K562 (cell line): ENCODE results near the gene PRAC2. TPM values are rescaled to one million over a fixed set of nuclear protein-coding genes. Genes with fewer than 3 reads are reported as not detected.
A peak's percentile ranks its signal among the peaks of the same experiment; 100 is the strongest.

ENCODE experiments used
- ATAC-seq: fragments of 200-7000 bp; cut with Tn5 transposase; 3 replicates; pipeline ENCODE4 v1.9.1; 2020; ENCODE audit warnings: moderate library complexity
- BruUV-seq: library from RNA; stranded (reverse); fragments of 400-500 nt; replicated peaks from 2 replicates; lab custom pipeline; 2021; lab: Mats Ljungman, UMichigan
- CTCF ChIA-PET: fragments of 300-600 bp; formaldehyde crosslinking; extraction: SDS; loops from one replicate; lab custom pipeline; 2021; ENCODE audit warnings: low intra/inter-chr PET ratio; lab: Yijun Ruan, JAX
- POLR2A ChIA-PET: fragments of 300-600, 350-650 bp; sonication (Branson Sonifier 250); formaldehyde crosslinking; extraction: SDS; loops from one replicate; lab custom pipeline; 2021; ENCODE audit warnings: antibody characterized with exemption, inconsistent platforms; lab: Yijun Ruan, JAX
- DNase-seq, 4 experiments: peaks; one replicate each; pipeline versions ENCODE4 v3.0.0 to v3.0.0-alpha.2; 2011 to 2018; ENCODE audit warnings: low spot score in 3 of 4, mixed read lengths in 3 of 4; ENCODE audit errors: extremely low read depth in 1 of 4
- FAIRE-seq: peaks from 2 replicates; lab custom pipeline; 2011; peaks lifted over from hg19 to GRCh38; lab: Jason Lieb, UNC
- H2AFZ ChIP-seq: 2 replicates; pipeline ENCODE4 v1.6.0; 2011; ENCODE audit warnings: low read depth, low read length, control low read depth, inconsistent platforms
- H3K27ac ChIP-seq: fragments of 200-600 bp; 3 replicates; pipeline ENCODE4 v1.8.0; 2011; ENCODE audit warnings: low read depth, mild to moderate bottlenecking, control low read depth, inconsistent platforms, low read length, moderate library complexity, mixed read lengths; ENCODE audit errors: extremely low read depth
- H3K27me3 ChIP-seq, 2 experiments: fragments of 300-600 bp in 1 of 2; 2 replicates in 1 of 2; 3 replicates in 1 of 2; pipeline versions ENCODE4 v1.6.0 to v1.8.0; 2011; ENCODE audit warnings: inconsistent platforms in 2 of 2, low read length in 2 of 2, mild to moderate bottlenecking in 1 of 2, mixed read lengths in 1 of 2, moderate library complexity in 1 of 2; ENCODE audit not compliant: control insufficient read depth in 2 of 2, insufficient read depth in 2 of 2
- H3K36me3 ChIP-seq: fragments of 300-600 bp; 3 replicates; pipeline ENCODE4 v1.8.0; 2011; ENCODE audit warnings: mild to moderate bottlenecking, low read length, inconsistent platforms; ENCODE audit not compliant: control insufficient read depth, insufficient read depth
- H3K4me1 ChIP-seq, 2 experiments: fragments of 200-600 bp in 1 of 2; replicated peaks in 1 of 2; 2 replicates in 1 of 2; 3 replicates in 1 of 2; pipeline versions ENCODE4 v1.5.1 to v1.8.0; 2011; ENCODE audit warnings: inconsistent platforms in 2 of 2, low read length in 2 of 2, mild to moderate bottlenecking in 1 of 2, mixed read lengths in 1 of 2, moderate library complexity in 1 of 2; ENCODE audit not compliant: control insufficient read depth in 2 of 2, insufficient read depth in 2 of 2
- H3K4me2 ChIP-seq: 2 replicates; pipeline ENCODE4 v1.6.1; 2011; ENCODE audit warnings: low read length, control low read depth, inconsistent platforms, mixed read lengths; ENCODE audit not compliant: insufficient read depth
- H3K4me3 ChIP-seq: fragments of 200-600 bp; sonication (generic), shearing (Covaris generic); 2 replicates; pipeline ENCODE4 v1.5.1; 2016; ENCODE audit warnings: control low read depth, inconsistent platforms
- H3K79me2 ChIP-seq: fragments of 200-600 bp; 3 replicates; pipeline ENCODE4 v1.8.0; 2011; ENCODE audit warnings: low read length, inconsistent platforms; ENCODE audit not compliant: control insufficient read depth, insufficient read depth
- H3K9ac ChIP-seq, 2 experiments: 2 replicates each; pipeline versions ENCODE4 v1.6.0 to v1.6.1; 2011; ENCODE audit warnings: low read depth in 2 of 2, low read length in 2 of 2, control low read depth in 1 of 2, inconsistent platforms in 1 of 2, mild to moderate bottlenecking in 1 of 2, mixed read lengths in 1 of 2; ENCODE audit not compliant: insufficient read depth in 1 of 2
- H3K9me1 ChIP-seq: one replicate; pipeline ENCODE4 v1.6.0; 2011; ENCODE audit warnings: inconsistent platforms, mild to moderate bottlenecking, low read length, moderate library complexity; ENCODE audit not compliant: control insufficient read depth, insufficient read depth
- H3K9me3 ChIP-seq: replicated peaks from 2 replicates; pipeline ENCODE4 v1.5.1; 2011; ENCODE audit warnings: low read depth, low read length, inconsistent platforms; ENCODE audit not compliant: control insufficient read depth, insufficient read depth
- H4K20me1 ChIP-seq: replicated peaks from 2 replicates; pipeline ENCODE4 v1.6.1; 2011; ENCODE audit warnings: low read length, inconsistent platforms, mixed read lengths; ENCODE audit not compliant: control insufficient read depth, insufficient read depth
- ETV1 ChIP-seq: fragments of 450-650 bp; conservative IDR thresholded peaks from 2 replicates; pipeline ENCODE4 v1.6.1; 2016; ENCODE audit warnings: missing genetic modification characterization, control low read depth, low read depth, missing compliant biosample characterization
- MBD2 ChIP-seq: sonication (generic); IDR thresholded peaks from 2 replicates; pipeline ENCODE4 v1.6.1; 2016; ENCODE audit warnings: low read depth, borderline replicate concordance
- NFXL1 ChIP-seq: fragments of 450-650 bp; formaldehyde crosslinking; IDR thresholded peaks from 2 replicates; pipeline ENCODE4 v1.4.0; 2021; ENCODE audit warnings: mild to moderate bottlenecking
- PHB2 ChIP-seq: fragments of 450-650 bp; IDR thresholded peaks from 2 replicates; pipeline ENCODE4 v1.6.1; 2017; ENCODE audit warnings: low read depth
- POLR2G ChIP-seq: fragments of 200-400 bp; formaldehyde crosslinking; IDR thresholded peaks from 2 replicates; pipeline ENCODE4 v1.6.1; 2017; ENCODE audit warnings: low read depth, mild to moderate bottlenecking, antibody characterized with exemption, low read length, moderate library complexity
- ZNF551 ChIP-seq: fragments of 250-450 bp; sonication (Bioruptor Pico); IDR thresholded peaks from 2 replicates; pipeline ENCODE4 v1.5.0; 2021; ENCODE audit warnings: mild to moderate bottlenecking, moderate library complexity
- ZZZ3 ChIP-seq: fragments of 450-650 bp; IDR thresholded peaks from 2 replicates; pipeline ENCODE4 v1.6.1; 2016; ENCODE audit warnings: antibody characterized with exemption, mild to moderate bottlenecking, moderate library complexity
- WGBS: fragments of 100-300 bp; shearing (Covaris generic); methylation state at CpG from one replicate; pipeline ENCODE4 v1.1.6; 2016; ENCODE audit warnings: low coverage, mixed read lengths; ENCODE audit not compliant: insufficient coverage; ENCODE audit errors: missing lambda C conversion rate; 5-methylcytosine and 5-hydroxymethylcytosine counted together
- in situ Hi-C: fragments of 300-500 bp; cut with MboI; formaldehyde crosslinking; loops from 4 replicates; pipeline ENCODE4 v1.15.0; 2018; ENCODE audit warnings: inconsistent platforms, mixed read lengths
- intact Hi-C: fragments of 100-400 bp; cut with micrococcal nuclease; formaldehyde crosslinking; loops from 2 replicates; pipeline ENCODE4 v1.14.2; 2022
- microRNA counts: library from miRNA; unstranded; fragments of <30 nt; microRNA quantifications from one replicate; lab custom pipeline; 2016
- microRNA-seq: library from miRNA; unstranded; fragments of <30 nt; microRNA quantifications from one replicate; pipeline ENCODE4, GENCODE V29; 2018; ENCODE audit warnings: borderline microRNAs expressed
- polyA plus RNA-seq, 8 experiments: library from polyadenylated mRNA; depleted of rRNA in 4 of 8; stranded (reverse) in 5 of 8; unstranded in 3 of 8; fragments of >200 nt; fragmentation: Nextera tagmentation in 2 of 8; fragmentation: Illumina TruSeq in 1 of 8; extraction: Ambion mirVana in 2 of 8; extraction: Trizol in 1 of 8; gene quantifications; 2 replicates each; pipeline versions ENCODE4 v1.2.1 to v1.2.3, GENCODE V29; 2011 to 2014; ENCODE audit warnings: inconsistent platforms in 1 of 8, missing spikeins in 1 of 8
- small RNA-seq: library from RNA; depleted of rRNA; stranded (forward); fragments of <200 nt; gene quantifications from one replicate; pipeline ENCODE3, GENCODE V24; 2014
- total RNA-seq, 7 experiments: library from RNA; depleted of rRNA in 6 of 7; stranded (reverse); fragments of >200 nt in 6 of 7; fragmentation: Illumina TruSeq in 2 of 7; extraction: Trizol in 2 of 7; gene quantifications; 2 replicates each; pipeline versions ENCODE4 v1.2.1 to v1.2.3, GENCODE V29; 2011 to 2021; ENCODE audit warnings: low replicate concordance in 1 of 7
- TF ChIP-seq, protein P1 (sequence below): fragments of 250-450 bp; sonication (Bioruptor Pico); IDR thresholded peaks from 2 replicates; pipeline ENCODE4 v1.4.0; 2020; ENCODE audit warnings: mild to moderate bottlenecking

The PRAC2 gene
- total and polyA plus RNA-seq, 9 of the 15 experiments (the other 6 are each of a cell fraction or from before 2014, with no cell fraction given): not detected

DNA sequence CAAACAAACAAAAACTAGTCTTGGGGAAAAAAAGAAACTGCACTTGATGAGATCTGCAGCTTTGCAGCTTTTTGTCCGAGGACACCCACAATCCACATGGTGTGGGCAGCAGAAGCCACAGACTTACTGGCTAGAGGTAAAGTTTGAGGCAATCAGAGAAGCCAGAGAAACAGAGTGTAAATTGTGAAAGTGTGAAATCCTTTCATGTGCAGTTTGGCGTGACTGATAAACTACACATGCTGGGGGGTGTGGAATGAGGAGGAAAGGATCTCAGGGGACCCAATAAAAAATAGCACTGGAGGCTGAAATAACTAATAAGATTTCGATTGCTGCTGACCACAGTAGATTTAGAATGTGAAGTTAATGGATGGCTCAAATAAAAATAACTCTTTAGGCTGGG lies 48.0 kb downstream of the PRAC2 start (continued):
- TF ChIP-seq ZZZ3: no peak
- TF ChIP-seq ZNF551 (CRISPR knock-in tag): no peak
- TF ChIP-seq, protein P1, sequence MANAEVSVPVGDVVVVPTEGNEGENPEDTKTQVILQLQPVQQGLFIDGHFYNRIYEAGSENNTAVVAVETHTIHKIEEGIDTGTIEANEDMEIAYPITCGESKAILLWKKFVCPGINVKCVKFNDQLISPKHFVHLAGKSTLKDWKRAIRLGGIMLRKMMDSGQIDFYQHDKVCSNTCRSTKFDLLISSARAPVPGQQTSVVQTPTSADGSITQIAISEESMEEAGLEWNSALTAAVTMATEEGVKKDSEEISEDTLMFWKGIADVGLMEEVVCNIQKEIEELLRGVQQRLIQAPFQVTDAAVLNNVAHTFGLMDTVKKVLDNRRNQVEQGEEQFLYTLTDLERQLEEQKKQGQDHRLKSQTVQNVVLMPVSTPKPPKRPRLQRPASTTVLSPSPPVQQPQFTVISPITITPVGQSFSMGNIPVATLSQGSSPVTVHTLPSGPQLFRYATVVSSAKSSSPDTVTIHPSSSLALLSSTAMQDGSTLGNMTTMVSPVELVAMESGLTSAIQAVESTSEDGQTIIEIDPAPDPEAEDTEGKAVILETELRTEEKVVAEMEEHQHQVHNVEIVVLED (CRISPR knock-in tag): no peak

DNA sequence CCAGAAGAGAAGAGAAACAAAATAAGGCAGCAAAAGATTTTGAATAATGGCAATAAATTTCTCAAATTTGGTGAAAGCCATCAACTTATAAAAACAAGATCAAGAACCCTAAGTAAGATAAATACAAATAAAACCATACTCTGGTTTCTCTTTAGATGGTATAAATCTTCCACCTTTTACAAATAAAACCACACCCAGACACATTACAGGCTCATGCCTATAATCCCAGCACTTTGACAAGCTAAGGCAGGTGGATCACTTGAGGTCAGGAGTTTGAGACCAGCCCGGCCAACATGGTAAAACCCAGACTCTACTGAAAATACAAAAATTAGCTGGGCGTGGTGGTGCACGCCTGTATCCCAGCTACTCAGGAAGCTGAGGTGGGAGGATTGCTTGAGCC lies 50.3 kb downstream of the PRAC2 start:
- WGBS: 0% methylated on average over 3 of the region's 3 CpGs
- BruUV-seq: no TSS peak

More for the DNA sequence above, 50.3 kb downstream of the PRAC2 start:
- FAIRE-seq: no peak
- no peak for ATAC-seq
- H3K79me2 ChIP-seq: no peaks in the 10 kb centered on the region
- no peaks in the 10 kb centered on the region for H3K36me3 ChIP-seq
- no peak overlapping the region for H3K4me3 ChIP-seq
- H4K20me1 ChIP-seq: no peaks in the 10 kb centered on the region
- TF ChIP-seq ETV1 (no peak), POLR2G (no peak), MBD2 (no peak), NFXL1 (CRISPR knock-in tag) (no peak), PHB2 (no peak)
- TF ChIP-seq, all 486 proteins: peak for 0
- no peaks in the 10 kb centered on the region; a peak in 1 of 5 replicates for H3K4me1 ChIP-seq
- H3K9me3 ChIP-seq: no peaks in the 10 kb centered on the region
- DNase-seq: no peak
- POLR2A ChIA-PET: no interaction called here
- no peak overlapping the region for H2AFZ ChIP-seq
- CTCF ChIA-PET: no interaction called here
- in situ Hi-C loops (no loop called here), intact Hi-C loops (no loop called here)
- no peaks in the 10 kb centered on the region for H3K9me1 ChIP-seq
- no peak overlapping the region for H3K27ac ChIP-seq
- peaks cover 3 to 13% of the 10 kb centered on the region in 2 experiments; a peak in 3 of 5 replicates for H3K27me3 ChIP-seq
- H3K4me2 ChIP-seq: no peak overlapping the region
- H3K9ac ChIP-seq: no peak overlapping the region

MicroRNA genes within 50 kb of the gene (microRNA counts, 767-probe panel; counts per million panel counts)
- microRNA hsa-miR-3185 (lab: Ali Mortazavi, UCI): 1,983 counts per million, percentile 51 among the panel's probes with 10 or more counts

Small RNA genes lying within 50 kb of the gene (microRNA-seq; reads per million reads assigned to microRNA genes)
- not detected for gene MIR3185

Small RNA genes lying within 50 kb of the gene (small RNA-seq; reads per million reads assigned to genes)
- gene AC091179.2 (not detected), gene COX6B1P2 (not detected), gene MIR3185 (not detected), gene RF02132 (not detected), gene RF02133 (not detected), gene RN7SL125P (not detected)

Other genes starting within 250 kb of the PRAC2 start
Only the 7 nearest of the 17 such genes appear.
- 8.3 and 11.0 TPM in 2 replicates for gene HOXB7, start 112.2 kb upstream of the PRAC2 start, total RNA-seq (2014; rRNA removed)
- 13.5 and 14.7 TPM in 2 replicates for gene HOXB7, start 112.2 kb upstream of the PRAC2 start, total RNA-seq (2014; rRNA removed; fragmentation: Illumina TruSeq; extraction: Trizol)
- gene HOXB7, start 112.2 kb upstream of the PRAC2 start, total RNA-seq (2015; rRNA removed; fragmentation: Illumina TruSeq; extraction: Trizol): 14.8 and 16.7 TPM in 2 replicates
- 8.2 and 10.8 TPM in 2 replicates for gene HOXB7, start 112.2 kb upstream of the PRAC2 start, total RNA-seq (2021)
- gene HOXB7, start 112.2 kb upstream of the PRAC2 start, polyA plus RNA-seq (2011; rRNA removed): 5.5 and 5.9 TPM in 2 replicates
- gene HOXB7, start 112.2 kb upstream of the PRAC2 start, polyA plus RNA-seq (2014; fragmentation: Illumina TruSeq; extraction: Trizol): 10.3 and 11.6 TPM in 2 replicates
- 1 to 10 TPM; 5.7 to 5.8 TPM for gene HOXB7, start 112.2 kb upstream of the PRAC2 start, polyA plus RNA-seq (2014; fragmentation: Nextera tagmentation; extraction: Ambion mirVana)
- gene HOXB7, start 112.2 kb upstream of the PRAC2 start, polyA plus RNA-seq (2014; rRNA removed): 11.1 and 13.9 TPM in 2 replicates
- 5.1 and 9.3 TPM in 2 replicates for gene HOXB8, start 107.9 kb upstream of the PRAC2 start, total RNA-seq (2014; rRNA removed)
- gene HOXB8, start 107.9 kb upstream of the PRAC2 start, total RNA-seq (2014; rRNA removed; fragmentation: Illumina TruSeq; extraction: Trizol): 1.5 and 2.9 TPM in 2 replicates
- gene HOXB8, start 107.9 kb upstream of the PRAC2 start, total RNA-seq (2015; rRNA removed; fragmentation: Illumina TruSeq; extraction: Trizol): 2.1 and 2.5 TPM in 2 replicates
- 14.9 and 17.7 TPM in 2 replicates for gene HOXB8, start 107.9 kb upstream of the PRAC2 start, total RNA-seq (2021)
- gene HOXB8, start 107.9 kb upstream of the PRAC2 start, polyA plus RNA-seq (2011; rRNA removed): 3.6 and 4.6 TPM in 2 replicates
- 7.0 and 8.3 TPM in 2 replicates for gene HOXB8, start 107.9 kb upstream of the PRAC2 start, polyA plus RNA-seq (2014; fragmentation: Illumina TruSeq; extraction: Trizol)
- 1 to 10 TPM in 1 of 2 experiments, under 1 TPM in 1; 0.52 to 1.2 TPM for gene HOXB8, start 107.9 kb upstream of the PRAC2 start, polyA plus RNA-seq (2014; fragmentation: Nextera tagmentation; extraction: Ambion mirVana)
- 18.8 and 23.8 TPM in 2 replicates for gene HOXB8, start 107.9 kb upstream of the PRAC2 start, polyA plus RNA-seq (2014; rRNA removed)
- 77.6 and 91.3 TPM in 2 replicates for gene HOXB9, start 96.8 kb upstream of the PRAC2 start, total RNA-seq (2014; rRNA removed)
- gene HOXB9, start 96.8 kb upstream of the PRAC2 start, total RNA-seq (2014; rRNA removed; fragmentation: Illumina TruSeq; extraction: Trizol): 64.8 and 71.4 TPM in 2 replicates
- 54.3 and 54.6 TPM in 2 replicates for gene HOXB9, start 96.8 kb upstream of the PRAC2 start, total RNA-seq (2015; rRNA removed; fragmentation: Illumina TruSeq; extraction: Trizol)
- 136 and 146 TPM in 2 replicates for gene HOXB9, start 96.8 kb upstream of the PRAC2 start, total RNA-seq (2021)
- 104 and 141 TPM in 2 replicates for gene HOXB9, start 96.8 kb upstream of the PRAC2 start, polyA plus RNA-seq (2011; rRNA removed)
- 187 and 196 TPM in 2 replicates for gene HOXB9, start 96.8 kb upstream of the PRAC2 start, polyA plus RNA-seq (2014; fragmentation: Illumina TruSeq; extraction: Trizol)
- 1 to 10 TPM; 3.1 to 5.2 TPM for gene HOXB9, start 96.8 kb upstream of the PRAC2 start, polyA plus RNA-seq (2014; fragmentation: Nextera tagmentation; extraction: Ambion mirVana)
- 136 and 145 TPM in 2 replicates for gene HOXB9, start 96.8 kb upstream of the PRAC2 start, polyA plus RNA-seq (2014; rRNA removed)
- gene PRAC1, start 667 bp upstream of the PRAC2 start, total RNA-seq (2014; rRNA removed): not detected in 2 replicates
- gene PRAC1, start 667 bp upstream of the PRAC2 start, total RNA-seq (2014; rRNA removed; fragmentation: Illumina TruSeq; extraction: Trizol): not detected in 2 replicates
- not detected in 2 replicates for gene PRAC1, start 667 bp upstream of the PRAC2 start, total RNA-seq (2015; rRNA removed; fragmentation: Illumina TruSeq; extraction: Trizol)
- not detected in 2 replicates for gene PRAC1, start 667 bp upstream of the PRAC2 start, total RNA-seq (2021)
- gene PRAC1, start 667 bp upstream of the PRAC2 start, polyA plus RNA-seq (2011; rRNA removed): not detected in 2 replicates
- not detected in 2 replicates for gene PRAC1, start 667 bp upstream of the PRAC2 start, polyA plus RNA-seq (2014; fragmentation: Illumina TruSeq; extraction: Trizol)
- gene PRAC1, start 667 bp upstream of the PRAC2 start, polyA plus RNA-seq (2014; fragmentation: Nextera tagmentation; extraction: Ambion mirVana): not detected
- not detected in 2 replicates for gene PRAC1, start 667 bp upstream of the PRAC2 start, polyA plus RNA-seq (2014; rRNA removed)
- gene HOXB13, start 5.6 kb downstream of the PRAC2 start, total RNA-seq (2014; rRNA removed): not detected in 2 replicates
- gene HOXB13, start 5.6 kb downstream of the PRAC2 start, total RNA-seq (2014; rRNA removed; fragmentation: Illumina TruSeq; extraction: Trizol): not detected in 2 replicates
- gene HOXB13, start 5.6 kb downstream of the PRAC2 start, total RNA-seq (2015; rRNA removed; fragmentation: Illumina TruSeq; extraction: Trizol): not detected in 2 replicates
- gene HOXB13, start 5.6 kb downstream of the PRAC2 start, total RNA-seq (2021): not detected in 2 replicates
- 0.01 TPM in 1 of 2 replicates, not detected in the other for gene HOXB13, start 5.6 kb downstream of the PRAC2 start, polyA plus RNA-seq (2011; rRNA removed)
- not detected in 2 replicates for gene HOXB13, start 5.6 kb downstream of the PRAC2 start, polyA plus RNA-seq (2014; fragmentation: Illumina TruSeq; extraction: Trizol)
- not detected for gene HOXB13, start 5.6 kb downstream of the PRAC2 start, polyA plus RNA-seq (2014; fragmentation: Nextera tagmentation; extraction: Ambion mirVana)
- not detected in 2 replicates for gene HOXB13, start 5.6 kb downstream of the PRAC2 start, polyA plus RNA-seq (2014; rRNA removed)
- gene TTLL6, start 94.0 kb downstream of the PRAC2 start, total RNA-seq (2014; rRNA removed): 0.05 TPM in 1 of 2 replicates, not detected in the other
- not detected in 2 replicates for gene TTLL6, start 94.0 kb downstream of the PRAC2 start, total RNA-seq (2014; rRNA removed; fragmentation: Illumina TruSeq; extraction: Trizol)
- not detected in 2 replicates for gene TTLL6, start 94.0 kb downstream of the PRAC2 start, total RNA-seq (2015; rRNA removed; fragmentation: Illumina TruSeq; extraction: Trizol)
- not detected in 2 replicates for gene TTLL6, start 94.0 kb downstream of the PRAC2 start, total RNA-seq (2021)
- not detected in 2 replicates for gene TTLL6, start 94.0 kb downstream of the PRAC2 start, polyA plus RNA-seq (2011; rRNA removed)
- not detected in 2 replicates for gene TTLL6, start 94.0 kb downstream of the PRAC2 start, polyA plus RNA-seq (2014; fragmentation: Illumina TruSeq; extraction: Trizol)
- not detected for gene TTLL6, start 94.0 kb downstream of the PRAC2 start, polyA plus RNA-seq (2014; fragmentation: Nextera tagmentation; extraction: Ambion mirVana)
- gene TTLL6, start 94.0 kb downstream of the PRAC2 start, polyA plus RNA-seq (2014; rRNA removed): not detected in 2 replicates
- 24.1 and 24.8 TPM in 2 replicates for gene CALCOCO2, start 107.8 kb downstream of the PRAC2 start, total RNA-seq (2014; rRNA removed)
- 71.1 and 87.2 TPM in 2 replicates for gene CALCOCO2, start 107.8 kb downstream of the PRAC2 start, total RNA-seq (2014; rRNA removed; fragmentation: Illumina TruSeq; extraction: Trizol)
- gene CALCOCO2, start 107.8 kb downstream of the PRAC2 start, total RNA-seq (2015; rRNA removed; fragmentation: Illumina TruSeq; extraction: Trizol): 38.4 and 39.8 TPM in 2 replicates
- gene CALCOCO2, start 107.8 kb downstream of the PRAC2 start, total RNA-seq (2021): 67.5 and 69.4 TPM in 2 replicates
- gene CALCOCO2, start 107.8 kb downstream of the PRAC2 start, polyA plus RNA-seq (2011; rRNA removed): 87.3 and 117 TPM in 2 replicates
- gene CALCOCO2, start 107.8 kb downstream of the PRAC2 start, polyA plus RNA-seq (2014; fragmentation: Illumina TruSeq; extraction: Trizol): 74.7 and 79.9 TPM in 2 replicates
- gene CALCOCO2, start 107.8 kb downstream of the PRAC2 start, polyA plus RNA-seq (2014; fragmentation: Nextera tagmentation; extraction: Ambion mirVana): 10 to 100 TPM; 34.6 to 85.9 TPM
- gene CALCOCO2, start 107.8 kb downstream of the PRAC2 start, polyA plus RNA-seq (2014; rRNA removed): 52.9 and 63.2 TPM in 2 replicates